ENCODE results near the gene MRRF.
A peak's percentile ranks its signal among the peaks of the same experiment; 100 is the strongest.
"Not testable (repeated sequence)": the region's sequence is repeated elsewhere in the genome, so short reads cannot be mapped to it uniquely, and the experiment has no call there.

MRRF gene

DNA sequence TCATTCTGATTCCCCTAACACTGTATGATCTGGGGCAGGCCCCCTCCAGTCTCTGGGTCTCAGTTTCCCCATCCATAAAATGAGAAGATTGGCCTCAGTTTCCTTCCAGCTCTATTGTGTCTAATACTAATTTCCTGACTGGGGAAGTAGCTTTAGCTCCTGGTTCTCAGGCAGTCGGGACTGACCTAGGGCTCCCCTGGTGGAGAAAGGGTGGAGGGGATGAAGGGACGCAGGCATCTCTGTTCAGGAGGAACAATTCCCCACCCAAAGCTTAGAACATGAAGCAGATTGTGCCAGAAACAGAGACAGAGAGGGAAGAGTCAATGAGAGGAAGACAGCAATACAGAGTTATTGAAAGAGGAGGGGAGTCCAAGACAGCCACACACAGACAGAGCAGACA lies 91.9 kb downstream of the MRRF start:
- no peak for DNase-seq (ENCODE audit: low spot score)

DNA sequence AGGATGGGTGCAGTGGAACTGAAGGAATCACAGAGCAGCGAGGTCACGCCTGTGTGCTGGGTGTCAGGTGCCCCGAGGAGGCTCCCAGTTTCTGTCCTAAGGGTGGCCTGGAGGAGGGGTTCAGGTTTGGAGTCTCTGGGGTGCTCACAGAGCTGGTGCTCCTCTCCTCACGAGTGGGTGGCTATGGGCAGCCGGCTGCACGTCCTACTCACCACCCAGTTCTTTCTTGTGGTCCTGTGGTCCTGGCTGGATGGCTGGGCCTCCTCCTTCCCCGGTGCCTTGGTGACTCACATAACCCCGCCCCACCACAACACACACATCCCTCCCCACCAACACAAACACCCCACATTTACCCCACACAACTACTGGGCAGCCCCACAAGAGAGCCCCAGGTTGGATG lies 96.2 kb downstream of the MRRF start:
- no peak for DNase-seq (ENCODE audit: low spot score)

DNA sequence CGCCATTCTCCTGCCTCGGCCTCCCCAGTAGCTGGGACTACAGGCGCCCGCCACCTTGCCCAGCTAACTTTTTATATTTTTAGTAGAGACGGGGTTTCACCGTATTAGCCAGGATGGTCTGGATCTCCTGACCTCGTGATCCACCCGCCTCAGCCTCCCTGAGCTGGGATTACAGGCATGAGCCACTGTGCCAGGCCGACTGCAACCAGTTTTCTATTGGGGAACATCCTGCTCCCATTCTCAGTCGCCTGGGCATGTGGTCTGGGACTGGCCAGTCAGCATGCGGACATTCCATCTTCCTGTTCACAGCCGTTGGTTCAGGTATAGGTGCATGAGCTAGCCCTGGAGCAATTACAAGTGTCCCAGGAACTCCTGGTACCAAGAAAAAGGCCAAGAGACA lies 98.4 kb downstream of the MRRF start:
- DNase-seq (ENCODE audit: low spot score): not testable (repeated sequence)

DNA sequence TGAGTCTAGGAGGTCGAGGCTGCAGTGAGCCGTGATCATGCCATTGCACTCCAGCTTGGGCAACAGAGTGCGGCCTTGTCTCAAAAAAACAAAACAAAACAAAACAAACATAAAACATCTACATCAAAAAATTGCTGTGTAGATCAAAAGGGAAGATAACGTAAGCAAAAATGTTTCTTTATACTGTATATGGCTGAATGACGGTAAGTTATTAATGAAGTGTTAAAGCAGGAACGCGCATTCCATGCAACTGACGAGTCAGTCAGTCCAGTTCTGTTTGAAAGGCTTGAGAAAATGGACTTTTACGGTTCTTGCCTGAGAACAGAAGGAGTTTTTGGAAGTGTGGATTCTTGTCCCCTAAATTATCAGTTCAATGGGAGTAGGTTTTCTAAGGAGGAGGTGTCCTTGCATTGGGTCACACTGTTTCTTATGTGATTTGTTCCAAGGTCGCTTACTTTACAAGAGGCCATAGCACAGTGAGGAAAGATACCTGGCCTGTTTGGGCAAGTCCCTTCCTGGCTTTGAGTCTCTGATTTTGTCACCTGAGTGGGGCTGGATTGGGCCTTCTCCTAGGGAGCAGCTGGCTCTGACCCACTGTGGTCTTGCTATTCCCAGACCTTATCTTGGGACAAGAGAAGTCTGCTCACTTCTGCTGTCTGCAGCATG lies 99.6 kb downstream of the MRRF start:
- DNase-seq (ENCODE audit: low spot score): no peak

DNA sequence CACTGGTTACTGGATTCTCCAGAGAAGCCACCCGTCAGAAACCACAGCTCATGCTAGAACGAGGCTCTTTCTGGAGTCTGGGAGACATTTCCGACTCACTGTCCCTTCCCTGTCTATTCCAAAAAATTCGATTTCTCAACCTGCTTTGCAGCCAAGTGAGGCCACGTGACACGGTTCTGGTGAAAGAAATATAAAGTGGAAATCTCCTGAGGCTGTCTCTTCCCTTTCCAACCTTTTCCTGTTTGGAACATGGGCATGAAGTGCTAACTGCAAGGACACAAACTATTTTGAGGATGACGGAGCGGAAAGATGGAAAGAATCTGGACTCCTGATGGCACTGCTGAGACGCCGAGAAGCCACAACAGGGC lies 100.1 kb downstream of the MRRF start:
- no peak for DNase-seq (ENCODE audit: low spot score)

DNA sequence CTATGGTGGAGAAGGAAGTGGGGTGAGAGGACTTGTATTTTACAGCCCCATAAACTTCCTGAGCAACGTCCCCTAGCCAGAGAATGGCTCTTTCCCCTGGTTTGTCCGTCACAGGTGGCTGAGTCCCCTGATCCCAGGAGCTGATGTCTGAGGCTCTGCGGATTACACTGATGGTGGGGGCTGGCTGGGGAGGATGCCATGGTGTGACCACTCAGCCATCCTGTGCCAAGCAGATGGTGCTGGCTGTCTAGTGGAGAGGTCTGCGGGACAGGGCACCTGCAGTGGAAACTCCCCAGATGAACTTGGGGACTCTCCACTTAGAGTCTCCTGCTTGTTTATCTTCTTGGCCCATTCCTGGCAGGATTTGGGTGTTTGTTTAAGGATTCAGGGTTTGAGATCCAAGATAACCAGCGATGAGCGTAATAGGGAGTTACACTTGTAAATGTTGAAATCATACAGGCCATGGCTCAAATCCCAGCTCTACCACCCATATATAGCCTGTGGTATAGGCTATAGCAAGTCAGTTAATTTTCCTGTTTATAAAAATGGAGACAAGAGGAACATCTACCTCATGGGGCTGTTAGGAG lies 101.5 kb downstream of the MRRF start:
- DNase-seq (ENCODE audit: low spot score): no peak

DNA sequence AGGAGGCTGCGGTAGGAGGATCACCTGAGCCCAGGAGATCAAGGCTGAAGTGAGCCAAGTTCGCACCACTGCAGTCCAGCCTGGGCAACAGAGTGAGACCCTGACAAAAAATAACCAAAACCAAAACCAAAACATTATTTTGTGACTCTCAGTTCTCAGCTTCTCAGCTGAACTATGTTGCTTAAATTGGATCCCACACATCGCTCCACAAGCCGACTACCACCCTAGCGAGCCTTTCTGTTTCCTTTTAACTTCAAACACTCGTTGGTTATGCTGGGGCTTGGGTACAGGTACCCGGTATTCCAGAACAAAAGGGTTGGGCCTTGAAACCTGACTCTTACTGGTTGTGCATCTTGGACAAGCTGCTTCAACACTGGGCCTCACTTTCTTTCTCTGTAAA lies 102.4 kb downstream of the MRRF start:
- no peak for DNase-seq (ENCODE audit: low spot score)

DNA sequence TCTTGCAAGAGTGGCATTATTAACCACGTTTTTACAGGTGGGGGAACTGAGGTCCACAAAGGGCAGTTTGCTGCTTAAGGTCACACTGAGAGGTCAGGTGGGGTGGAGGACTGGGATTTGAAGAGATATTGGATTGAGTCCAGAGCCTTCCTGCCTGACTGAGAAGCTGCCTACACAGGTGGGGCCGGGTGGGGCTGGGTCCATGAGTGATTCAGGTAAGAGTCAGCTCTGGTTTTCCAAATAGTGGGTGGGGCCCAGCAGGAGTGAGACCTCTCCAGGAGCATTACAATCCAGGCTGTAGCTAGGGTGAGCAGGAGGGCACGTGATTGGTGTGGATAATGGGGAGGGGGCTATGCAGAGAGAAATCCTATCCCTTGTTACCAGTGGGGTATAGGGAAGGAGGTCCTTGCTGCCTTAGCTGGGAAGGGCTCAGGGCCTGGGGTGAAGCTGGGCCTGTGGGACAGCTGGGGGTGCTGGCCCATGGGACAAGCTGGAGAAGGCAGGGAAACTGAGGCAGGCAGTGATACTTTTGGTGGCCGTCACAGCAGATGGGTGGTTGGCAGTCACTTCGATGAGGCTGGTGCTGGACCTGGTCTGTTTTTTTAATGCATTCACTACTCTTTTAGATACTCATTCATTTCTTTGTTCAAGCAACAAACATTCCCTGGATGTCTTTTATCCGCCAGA lies 103.2 kb downstream of the MRRF start:
- DNase-seq (ENCODE audit: low spot score): no peak

DNA sequence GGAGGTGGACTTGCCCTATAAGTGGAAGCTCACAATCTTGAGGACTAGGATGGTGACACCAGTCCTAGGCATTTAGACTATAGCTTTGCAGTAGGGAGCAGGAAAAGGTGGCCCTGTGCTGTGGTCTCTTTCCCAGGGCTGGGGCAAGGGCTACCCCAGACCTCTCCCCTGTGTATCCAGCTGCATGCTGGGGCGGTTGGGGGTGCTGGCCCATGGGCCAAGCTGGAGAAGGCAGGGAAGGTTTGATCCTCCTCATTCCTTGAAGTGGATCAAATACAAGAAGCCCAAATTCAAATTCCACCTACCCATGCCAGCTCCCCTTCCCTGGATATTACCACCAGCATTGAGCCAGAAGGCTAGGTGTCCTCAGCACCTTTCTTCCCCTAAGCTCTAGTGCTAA lies 104.0 kb downstream of the MRRF start:
- DNase-seq (ENCODE audit: low spot score): no peak

DNA sequence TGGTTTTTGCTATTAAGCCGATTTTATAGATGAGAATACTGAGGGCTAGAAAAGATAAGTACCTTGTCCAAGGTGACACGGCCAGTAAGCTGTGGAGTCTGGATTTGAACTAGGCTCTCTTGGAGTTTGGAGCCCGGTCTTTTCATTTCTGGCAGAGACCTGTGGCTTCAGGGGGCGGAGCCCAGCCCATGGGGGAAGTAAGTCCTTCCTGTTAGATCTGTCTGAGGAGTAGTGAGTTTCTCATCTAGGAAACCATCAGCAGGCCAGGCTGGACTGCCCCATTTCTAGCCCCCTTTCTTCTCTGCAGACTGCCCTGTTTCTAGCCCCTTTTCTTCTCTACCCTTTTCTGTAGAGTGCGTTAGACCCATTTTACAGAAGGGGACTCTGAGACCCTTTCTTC lies 105.6 kb downstream of the MRRF start:
- no peak for DNase-seq (ENCODE audit: low spot score)

DNA sequence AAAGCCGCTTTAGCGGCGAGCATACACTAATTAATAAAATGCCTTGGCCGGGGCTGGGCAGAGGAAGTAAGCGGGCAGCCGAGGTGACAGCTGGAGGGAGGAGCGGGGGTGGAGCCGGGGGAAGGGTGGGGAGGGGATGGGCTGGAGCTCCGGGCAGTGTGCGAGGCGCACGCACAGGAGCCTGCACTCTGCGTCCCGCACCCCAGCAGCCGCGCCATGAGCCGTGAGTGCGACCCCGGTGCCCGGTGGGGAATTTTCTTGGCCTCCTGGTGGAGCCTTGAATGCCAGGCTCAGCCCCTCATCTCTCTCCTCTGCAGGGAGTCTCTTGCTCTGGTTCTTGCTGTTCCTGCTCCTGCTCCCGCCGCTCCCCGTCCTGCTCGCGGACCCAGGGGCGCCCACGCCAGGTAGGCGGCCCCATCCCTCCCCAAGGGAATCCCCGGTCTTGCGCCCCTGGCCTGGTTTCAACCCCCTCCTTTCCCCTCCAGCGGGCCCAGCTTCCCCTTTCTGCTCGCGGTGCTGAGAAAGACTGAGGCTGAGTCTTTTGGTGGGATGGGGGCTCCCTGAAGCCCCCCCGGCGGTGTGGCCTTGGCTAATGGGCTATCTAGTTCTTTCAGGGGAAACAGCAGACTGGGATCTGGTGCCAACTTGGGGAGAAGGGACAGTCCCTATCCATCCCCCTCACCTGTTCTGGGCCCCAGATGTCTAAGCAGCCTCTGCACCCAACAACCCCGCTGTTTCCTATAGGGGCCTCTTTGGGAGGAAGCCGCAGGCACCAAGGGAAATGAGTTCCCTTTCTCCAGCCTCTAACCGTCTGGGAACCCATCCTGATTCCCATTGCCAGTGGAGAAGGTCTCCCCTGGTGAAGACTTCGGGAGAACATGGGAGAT lies 106.4 kb downstream of the MRRF start, which contains the start of gene PTGS1:
Gene PTGS1 (plus strand): TSS at position 156 of the 887 bp plus-strand sequence. CDS start 61 bp downstream, at position 217.
- no peak for DNase-seq (ENCODE audit: low spot score)

DNA sequence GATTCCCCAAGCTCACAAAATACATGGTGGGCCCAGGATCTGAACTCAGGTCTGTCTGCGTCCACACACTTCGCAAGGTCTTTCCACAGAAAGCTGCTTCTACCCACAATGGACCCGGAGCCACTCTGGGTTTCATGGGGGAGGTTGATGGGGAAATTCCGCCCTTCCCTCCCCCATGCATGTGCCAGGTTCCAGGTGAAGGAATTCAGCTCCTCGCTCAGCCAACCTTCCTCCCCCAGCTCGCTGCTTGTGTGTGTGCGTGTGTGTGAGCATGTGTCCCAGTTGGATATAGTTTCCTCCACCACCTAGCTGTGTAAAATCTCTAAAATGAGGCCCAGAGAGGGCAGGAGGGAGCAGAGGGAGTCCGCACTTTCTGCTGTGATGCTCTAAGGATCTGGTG lies 107.2 kb downstream of the MRRF start:
- DNase-seq (ENCODE audit: low spot score): no peak

DNA sequence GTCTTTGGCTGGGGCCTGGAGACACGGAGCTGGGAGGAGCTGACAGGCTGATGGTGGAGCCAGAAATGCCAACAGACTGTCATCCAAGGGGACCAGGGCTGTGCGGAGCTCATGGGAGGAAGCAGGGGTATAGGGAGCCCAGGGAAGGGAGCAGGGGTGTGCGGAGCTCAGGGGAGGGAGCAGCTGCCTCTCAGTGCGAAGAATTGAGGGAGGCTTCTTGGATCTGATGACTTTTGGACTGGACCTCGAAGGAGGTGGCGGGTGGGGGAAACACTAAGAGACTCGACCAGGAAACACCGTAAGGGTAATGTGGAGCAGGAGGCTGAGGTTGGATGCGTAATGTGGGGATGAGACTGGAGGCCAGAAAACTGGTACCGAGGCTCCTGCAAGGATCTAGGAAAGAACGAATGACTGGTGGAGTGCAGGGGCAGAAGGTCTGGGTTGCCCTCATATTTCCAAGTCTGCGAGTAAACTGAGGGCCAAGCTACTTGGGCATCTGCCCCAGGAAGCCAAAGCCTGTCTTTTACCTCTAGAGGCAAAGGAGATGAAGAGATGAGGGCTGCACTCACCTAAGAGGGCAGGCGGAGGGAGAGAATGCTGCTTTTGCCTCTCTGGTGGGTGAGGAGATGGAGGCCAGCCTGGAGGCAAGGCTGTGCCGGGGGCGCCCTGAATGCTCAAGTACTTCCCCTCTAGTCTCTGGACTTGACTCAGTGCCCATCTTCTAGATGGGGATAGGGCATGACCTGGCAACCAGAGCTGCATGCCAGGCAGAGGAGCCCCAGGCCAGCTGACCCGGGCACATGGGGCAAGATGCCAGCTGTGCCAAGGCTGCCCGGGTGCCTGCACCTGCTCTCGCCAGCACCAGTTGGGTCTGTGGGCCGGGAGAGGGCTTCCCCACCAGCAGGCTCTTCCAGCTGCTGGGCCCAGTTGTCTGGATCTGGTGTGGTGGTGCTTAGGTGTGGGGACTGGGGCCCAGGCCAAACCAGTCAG lies 108.5 kb downstream of the MRRF start:
- no peak for DNase-seq (ENCODE audit: low spot score)

DNA sequence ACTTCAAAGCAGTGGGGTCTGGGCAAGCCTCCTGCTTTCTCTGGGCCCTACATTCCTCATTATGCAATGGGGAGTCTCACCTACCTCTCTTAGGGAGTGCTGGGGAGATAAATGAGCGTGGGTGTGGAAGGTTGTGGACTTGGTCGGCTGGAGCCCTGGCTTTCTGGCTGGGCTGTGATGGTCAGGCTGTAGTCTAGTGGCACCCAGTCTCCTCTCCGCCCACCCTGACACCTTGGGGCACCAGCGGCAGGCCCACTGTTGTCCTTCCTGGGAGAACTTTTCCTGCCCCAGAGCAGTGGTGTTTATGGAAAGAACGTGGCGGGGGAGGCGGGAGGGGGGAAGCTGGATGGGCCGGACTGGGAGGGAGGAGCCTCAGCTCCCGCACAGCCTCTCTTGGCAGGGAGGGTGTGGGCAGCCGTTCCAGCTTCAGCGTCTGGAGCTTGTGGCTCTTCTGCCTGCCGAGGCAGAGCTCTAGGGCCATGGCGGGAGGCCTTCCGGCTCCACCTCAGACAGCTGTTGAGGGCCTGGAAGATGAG lies 110.3 kb downstream of the MRRF start:
- peak; percentile 62 for DNase-seq (ENCODE audit: low spot score)

DNA sequence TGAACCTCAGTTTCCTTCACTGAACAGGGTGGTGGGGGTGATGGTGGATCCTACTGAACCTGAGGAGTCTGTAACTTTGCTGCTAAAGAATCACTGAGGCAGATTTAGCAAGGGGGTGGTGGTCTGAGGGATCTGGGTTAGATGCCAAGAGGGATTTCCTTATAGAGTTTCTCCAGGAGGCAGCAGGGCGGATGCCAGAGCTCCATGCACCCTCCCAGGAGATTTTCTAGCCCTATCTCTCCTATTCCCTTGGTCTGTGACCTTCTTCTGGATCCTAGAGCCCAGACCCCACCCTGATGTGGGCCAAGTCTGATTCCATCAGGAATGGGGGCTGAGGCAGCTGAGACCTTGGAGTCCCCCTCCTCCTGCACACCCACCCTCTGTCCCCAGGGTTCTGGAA lies 112.1 kb downstream of the MRRF start:
- DNase-seq (ENCODE audit: low spot score): no peak

DNA sequence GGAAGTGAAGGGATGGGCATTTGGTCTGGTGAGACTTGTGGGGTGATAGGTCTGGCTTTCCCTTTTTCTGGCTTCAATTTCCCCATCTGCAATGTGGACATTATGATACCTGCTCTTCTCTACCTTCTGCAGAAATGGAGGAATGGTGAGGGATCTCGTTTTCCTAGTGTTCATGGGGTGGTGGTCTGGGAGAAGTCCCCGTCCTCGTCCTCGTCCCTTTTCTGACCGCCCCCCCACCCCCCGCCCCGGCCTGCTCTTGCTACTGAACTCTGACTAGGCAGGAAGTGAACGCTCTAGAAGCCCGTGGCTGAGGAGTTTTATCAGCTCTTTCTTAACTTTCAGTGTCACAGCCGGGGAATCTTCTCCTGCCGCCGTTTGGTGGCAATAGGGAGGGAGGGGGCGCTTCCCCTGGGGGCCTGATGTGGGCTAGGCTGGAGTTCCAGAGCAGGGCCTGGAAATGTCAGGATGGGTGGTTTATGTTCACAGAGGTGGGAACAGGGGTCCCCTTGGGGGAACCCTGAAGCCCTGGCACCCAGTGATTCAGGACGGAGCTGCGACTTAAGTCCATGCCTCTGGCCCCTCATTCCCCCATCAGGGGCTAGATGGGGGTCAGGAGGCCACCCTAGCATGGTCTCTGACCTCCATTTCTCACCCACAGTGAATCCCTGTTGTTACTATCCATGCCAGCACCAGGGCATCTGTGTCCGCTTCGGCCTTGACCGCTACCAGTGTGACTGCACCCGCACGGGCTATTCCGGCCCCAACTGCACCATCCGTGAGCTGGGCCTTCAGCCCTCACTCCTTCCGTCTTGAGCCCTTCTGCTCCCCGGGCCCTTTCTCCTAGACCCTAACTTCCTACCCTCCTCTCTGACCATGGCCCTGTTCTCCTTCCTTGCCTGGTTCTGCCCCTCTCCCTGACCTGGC lies 112.8 kb downstream of the MRRF start:
- DNase-seq (ENCODE audit: low spot score): no peak

DNA sequence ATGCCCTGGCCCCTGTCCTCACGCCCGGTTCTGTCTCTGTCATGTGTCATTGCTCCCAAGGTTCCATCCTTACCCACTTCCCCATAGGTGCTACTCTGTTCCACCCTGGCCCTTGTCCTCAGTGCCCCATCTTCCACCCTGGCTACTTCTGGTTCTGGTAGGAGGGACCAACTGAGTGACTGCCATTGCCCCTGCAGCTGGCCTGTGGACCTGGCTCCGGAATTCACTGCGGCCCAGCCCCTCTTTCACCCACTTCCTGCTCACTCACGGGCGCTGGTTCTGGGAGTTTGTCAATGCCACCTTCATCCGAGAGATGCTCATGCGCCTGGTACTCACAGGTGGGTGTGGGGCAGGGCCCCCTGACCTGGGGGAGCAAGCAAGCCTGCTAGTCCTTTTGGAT lies 113.6 kb downstream of the MRRF start:
- DNase-seq (ENCODE audit: low spot score): no peak

DNA sequence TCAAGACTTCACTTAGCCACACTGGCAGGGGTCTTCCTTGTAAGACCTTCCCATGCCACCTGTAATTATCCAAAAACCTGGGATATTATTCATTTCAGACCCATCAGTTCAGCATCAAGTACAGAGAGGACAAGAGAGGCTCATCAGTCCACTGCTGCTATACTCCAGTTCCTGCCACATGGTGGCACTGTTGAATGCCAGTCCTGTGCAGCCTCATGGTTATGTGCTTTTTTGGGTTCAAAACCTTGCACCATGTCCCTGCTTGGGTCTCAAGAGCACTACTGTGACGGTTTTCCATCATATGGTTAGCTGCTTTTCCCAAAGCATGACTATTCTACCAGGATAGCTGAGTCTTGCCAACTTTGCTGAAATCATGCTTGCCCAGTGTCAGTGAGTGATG lies 114.7 kb downstream of the MRRF start:
- DNase-seq (ENCODE audit: low spot score): no peak

DNA sequence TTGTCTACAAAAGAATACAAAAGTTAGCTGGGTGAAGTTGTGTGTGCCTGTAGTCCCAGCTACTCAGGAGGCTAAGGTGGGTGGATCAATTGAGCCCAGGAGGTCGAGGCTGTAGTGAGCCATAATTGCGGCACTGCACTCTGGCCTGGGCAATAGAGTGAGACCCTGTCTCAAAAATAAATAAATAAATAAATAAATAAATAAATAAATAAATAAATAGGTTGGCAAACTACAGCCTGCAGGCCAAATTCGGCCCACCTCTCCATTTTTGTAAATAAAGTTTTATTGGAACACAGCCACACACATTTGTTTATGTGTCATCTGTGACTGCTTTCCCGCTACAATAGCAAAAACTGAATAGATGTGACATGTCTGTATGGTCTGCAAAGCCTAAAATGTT lies 115.6 kb downstream of the MRRF start:
- no peak for DNase-seq (ENCODE audit: low spot score)

Measured in Ammon's horn (tissue), 1 donor.